ENCODE results near the gene CNN2.

The CNN2 gene

GRCh38 chr19:1010586-1011510 lies 15.6 kb upstream of the CNN2 start:
- H3K4me3 ChIP-seq (ENCODE audit: low read depth, low read length) = no peak overlapping the region
- no peak for DNase-seq (ENCODE audit: low read depth)
- in situ Hi-C loops (cut with HindIII; ENCODE audit: low sequenced_read_pairs) = no loop called here
- no peak for TF ChIP-seq CTCF (IDR thresholded peaks at IDR 0.05; ENCODE audit: low read depth, low read length, missing control alignments)

GRCh38 chr19:1011831-1012333 lies 14.5 kb upstream of the CNN2 start:
- in situ Hi-C loops (cut with HindIII; ENCODE audit: low sequenced_read_pairs) = no loop called here
- no peak for TF ChIP-seq CTCF (IDR thresholded peaks at IDR 0.05; ENCODE audit: low read depth, low read length, missing control alignments)
- DNase-seq (ENCODE audit: low read depth) = no peak
- H3K4me3 ChIP-seq (ENCODE audit: low read depth, low read length) = no peak overlapping the region

GRCh38 chr19:1012334-1012733 lies 14.1 kb upstream of the CNN2 start:
- no peak for DNase-seq (ENCODE audit: low read depth)
- no peak overlapping the region for H3K4me3 ChIP-seq (ENCODE audit: low read depth, low read length)
- no peak for TF ChIP-seq CTCF (IDR thresholded peaks at IDR 0.05; ENCODE audit: low read depth, low read length, missing control alignments)
- in situ Hi-C loops (cut with HindIII; ENCODE audit: low sequenced_read_pairs) = no loop called here

- in situ Hi-C loops (cut with HindIII; ENCODE audit: low sequenced_read_pairs) = no loop called here
- no peak overlapping the region for H3K4me3 ChIP-seq (ENCODE audit: low read depth, low read length)
- DNase-seq (ENCODE audit: low read depth) = no peak
- TF ChIP-seq CTCF (IDR thresholded peaks at IDR 0.05; ENCODE audit: low read depth, low read length, missing control alignments) = no peak
These were observed 13.2 kb upstream of the CNN2 start for GRCh38 chr19:1013218-1013617.

- no peak overlapping the region for H3K4me3 ChIP-seq (ENCODE audit: low read depth, low read length)
- no peak for TF ChIP-seq CTCF (IDR thresholded peaks at IDR 0.05; ENCODE audit: low read depth, low read length, missing control alignments)
- in situ Hi-C loops (cut with HindIII; ENCODE audit: low sequenced_read_pairs) = no loop called here
These were observed 12.0 kb upstream of the CNN2 start for GRCh38 chr19:1014161-1015060.

GRCh38 chr19:1015061-1015781 lies 11.2 kb upstream of the CNN2 start:
- no peak for TF ChIP-seq CTCF (IDR thresholded peaks at IDR 0.05; ENCODE audit: low read depth, low read length, missing control alignments)
- in situ Hi-C loops (cut with HindIII; ENCODE audit: low sequenced_read_pairs) = no loop called here
- H3K4me3 ChIP-seq (ENCODE audit: low read depth, low read length) = no peak overlapping the region
- no peak for DNase-seq (ENCODE audit: low read depth)

More at GRCh38 chr19:1014161-1015060, 12.0 kb upstream of the CNN2 start:
- no peak for DNase-seq (ENCODE audit: low read depth)
